ENCODE measurements around the gene HADHA.

The HADHA gene

DNA sequence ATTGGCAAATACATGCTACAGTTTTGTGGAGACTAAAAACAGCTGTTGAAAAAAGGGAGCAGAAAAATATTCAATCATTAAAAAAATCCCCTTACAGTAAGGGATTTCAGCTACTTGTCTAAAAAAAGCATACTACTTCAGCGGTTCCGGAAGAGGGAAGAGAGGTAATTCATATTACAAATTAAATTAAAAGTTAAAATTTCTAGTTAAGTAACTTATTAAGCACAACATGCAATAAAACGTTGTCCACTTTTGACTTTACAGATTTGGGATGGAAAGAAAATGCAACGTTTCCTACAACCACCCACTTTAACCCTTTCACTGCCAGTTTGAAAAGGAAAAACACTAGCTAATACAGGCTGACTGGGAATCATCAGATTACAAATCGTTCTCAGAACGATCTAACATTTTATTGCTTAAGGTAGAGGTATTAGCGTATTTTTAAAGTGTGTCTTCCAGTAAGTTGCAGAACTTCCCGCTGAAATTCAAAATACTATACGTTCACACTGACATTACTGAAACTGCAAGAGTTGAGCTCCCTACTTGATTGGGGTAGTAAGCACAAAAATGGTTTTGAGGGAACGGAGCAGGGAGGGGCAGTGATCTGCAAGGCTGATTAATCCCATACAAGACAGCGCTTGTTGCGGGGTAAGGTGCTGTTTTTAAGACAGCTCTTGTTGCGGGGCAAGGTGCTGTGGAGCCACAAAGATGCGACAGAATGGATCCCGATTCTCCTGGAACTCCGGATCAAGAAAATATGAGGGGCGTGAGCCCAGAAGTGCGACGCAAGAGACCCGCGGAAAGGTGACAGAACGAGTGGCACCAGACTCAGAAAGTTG is 743 bp downstream of the HADHA start:
- DNase-seq = no peak

DNA sequence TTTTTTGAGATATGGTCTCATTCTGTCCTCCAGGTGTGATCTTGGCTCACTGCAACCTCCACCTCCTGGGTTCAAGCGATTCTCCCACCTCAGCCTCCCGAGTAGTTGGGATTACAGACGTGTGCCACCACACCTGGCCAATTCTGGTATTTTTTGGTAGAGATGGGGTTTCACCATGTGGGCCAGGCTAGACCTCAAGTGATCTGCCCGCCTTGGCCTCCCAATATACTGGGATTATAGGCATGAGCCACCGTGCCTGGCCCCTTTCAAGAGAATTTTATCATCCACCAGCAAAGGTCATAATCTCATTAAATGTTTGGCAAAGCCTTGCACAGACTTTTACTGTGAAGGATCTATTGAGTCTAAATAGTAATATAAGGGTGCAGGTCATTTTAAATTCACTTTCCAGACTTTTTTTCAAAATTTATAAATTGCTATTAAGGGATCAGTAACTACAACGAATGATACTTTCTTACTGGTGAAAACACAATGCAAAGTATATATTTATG is 2.5 kb downstream of the HADHA start:
- no peak for DNase-seq

DNA sequence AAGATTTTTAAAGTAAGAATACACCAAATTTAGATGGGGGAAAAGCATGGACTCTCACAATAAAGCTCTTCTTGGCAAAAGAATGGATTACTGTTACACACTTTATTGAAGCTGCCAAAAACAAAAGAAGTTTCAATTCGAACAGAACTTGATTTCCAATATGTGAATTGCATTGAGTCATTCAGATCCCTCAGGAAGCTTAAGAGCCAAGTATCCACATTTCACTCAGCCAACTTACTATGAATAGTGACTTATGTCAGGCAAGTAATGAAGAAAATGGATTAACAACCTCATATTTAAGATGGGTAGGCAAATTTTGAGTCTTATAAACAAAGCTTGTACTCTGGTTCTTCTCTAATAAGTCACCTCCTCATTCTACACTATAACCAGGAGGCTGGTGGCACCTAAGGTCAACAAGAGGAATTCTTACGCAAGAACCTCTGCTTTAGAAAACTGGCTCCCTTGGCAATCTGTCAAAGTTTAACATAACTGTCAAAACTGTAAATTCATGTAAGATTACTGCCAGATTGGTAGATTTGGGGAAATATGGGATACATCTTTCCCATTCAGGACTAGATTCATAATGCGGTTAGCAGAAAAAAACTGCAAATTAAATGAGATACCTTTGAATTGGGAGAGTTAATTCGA is 6.0 kb downstream of the HADHA start:
- no peak for DNase-seq

DNA sequence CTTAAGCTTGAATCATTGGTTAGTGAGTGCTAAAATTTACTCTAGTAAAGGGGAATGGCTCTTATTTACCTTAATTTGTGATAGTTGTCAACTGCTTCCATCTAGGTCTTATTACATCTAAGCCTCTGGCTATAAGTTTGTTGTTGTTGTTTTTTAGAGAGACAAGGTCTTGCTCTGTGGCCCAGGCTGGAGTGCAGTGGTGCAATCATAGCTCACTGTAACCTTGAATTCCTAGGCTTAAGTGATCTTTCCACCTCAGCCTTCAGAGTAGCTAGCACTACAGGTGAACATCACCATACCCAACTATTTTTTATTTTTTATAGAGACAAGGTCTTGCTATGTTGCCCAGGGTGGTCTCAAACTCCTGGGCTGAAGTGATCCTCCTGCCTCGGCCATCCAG is 6.6 kb downstream of the HADHA start:
- DNase-seq = no peak

DNA sequence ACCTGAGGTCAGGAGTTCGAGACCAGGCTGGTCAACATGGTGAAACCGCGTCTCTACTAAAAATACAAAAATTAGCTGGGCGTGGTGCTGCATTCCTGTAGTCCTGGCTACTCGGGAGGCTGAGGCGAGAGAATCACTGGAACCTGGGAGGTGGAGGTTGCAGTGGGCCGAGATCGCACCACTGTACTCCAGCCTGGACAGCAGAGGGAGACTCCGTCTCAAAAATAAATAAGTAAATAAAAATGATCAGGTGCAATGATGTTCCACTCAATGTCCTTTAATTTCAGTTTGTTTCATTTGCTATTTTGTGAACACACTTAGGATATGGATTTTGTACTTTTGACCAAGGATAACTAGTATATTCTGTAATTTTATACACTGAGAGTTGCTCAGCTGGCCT is 9.3 kb downstream of the HADHA start:
- DNase-seq = no peak

DNA sequence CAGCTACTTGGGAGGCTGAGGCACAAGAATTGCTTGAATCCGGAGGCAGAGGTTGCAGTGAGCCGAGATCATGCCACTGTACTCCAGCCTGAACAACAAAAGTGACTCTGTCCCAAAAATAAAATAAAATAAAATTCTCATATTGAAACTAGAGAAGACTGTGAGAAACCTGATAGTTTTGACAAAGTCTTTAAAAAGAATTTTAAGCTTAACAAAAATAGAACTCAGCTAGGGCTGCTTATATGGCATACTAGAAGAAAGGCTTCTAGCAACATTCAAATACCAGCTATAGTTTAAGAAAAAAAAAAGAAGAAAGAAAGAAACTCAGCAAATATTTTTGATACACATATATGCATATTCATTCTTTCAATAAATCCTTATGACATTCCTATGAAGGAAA is 13.6 kb downstream of the HADHA start:
- DNase-seq = no peak

DNA sequence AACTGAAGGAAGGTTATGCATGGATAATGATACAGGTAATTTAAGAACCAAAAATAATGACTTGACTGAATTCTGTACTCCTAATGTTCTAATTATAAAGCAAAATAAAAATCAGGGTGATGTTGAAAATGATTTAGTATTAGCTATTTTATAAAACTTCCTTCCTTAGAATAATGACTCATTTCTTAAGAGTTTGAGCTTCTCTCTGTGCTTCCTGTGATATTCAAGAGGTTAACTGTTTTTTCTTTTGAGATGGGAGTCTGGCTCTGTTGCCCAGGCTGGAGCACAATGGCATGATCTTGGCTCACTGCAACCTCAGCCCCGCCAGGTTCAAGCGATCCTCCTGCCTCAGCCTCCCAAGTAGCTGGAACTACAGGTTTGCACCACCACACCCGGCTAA is 14.8 kb downstream of the HADHA start:
- DNase-seq = no peak

DNA sequence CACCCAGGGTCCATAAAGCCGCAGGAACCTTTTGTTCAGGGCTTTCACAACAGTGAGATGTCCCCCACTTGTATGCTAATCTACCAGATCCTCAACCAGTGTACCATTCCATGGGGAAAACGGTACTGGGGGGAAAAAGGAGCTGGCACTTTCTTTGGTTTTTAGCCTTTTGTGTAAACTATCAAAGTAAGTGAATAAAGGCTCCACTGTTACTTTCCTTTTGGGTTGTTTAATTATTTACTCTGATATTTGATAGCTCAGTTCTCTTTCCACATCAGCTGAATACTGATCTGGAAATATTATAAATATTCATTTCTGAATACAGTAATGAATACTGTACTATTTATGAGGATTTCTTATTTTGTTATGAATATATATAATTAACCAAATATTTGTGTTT is 20.3 kb downstream of the HADHA start:
- no peak for DNase-seq

DNA sequence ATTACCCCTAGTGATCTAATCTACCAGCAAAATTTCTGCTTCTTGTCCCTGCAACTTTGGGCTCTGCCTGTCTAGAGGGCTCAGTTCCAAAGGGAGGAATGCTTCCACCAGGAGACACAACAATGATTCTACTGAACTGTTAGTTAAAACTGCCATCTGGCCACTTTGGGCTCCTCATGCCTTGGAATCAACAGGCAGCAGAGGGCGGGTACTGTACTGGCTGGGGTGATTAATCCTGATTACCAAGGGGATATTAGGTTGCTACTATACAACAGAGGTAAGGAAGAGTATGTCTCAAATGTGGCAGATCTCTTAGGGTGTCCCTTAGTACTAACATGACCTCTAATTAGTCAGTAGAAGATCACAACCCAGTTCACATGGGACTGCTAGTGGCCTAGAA is 21.4 kb downstream of the HADHA start:
- DNase-seq = no peak

DNA sequence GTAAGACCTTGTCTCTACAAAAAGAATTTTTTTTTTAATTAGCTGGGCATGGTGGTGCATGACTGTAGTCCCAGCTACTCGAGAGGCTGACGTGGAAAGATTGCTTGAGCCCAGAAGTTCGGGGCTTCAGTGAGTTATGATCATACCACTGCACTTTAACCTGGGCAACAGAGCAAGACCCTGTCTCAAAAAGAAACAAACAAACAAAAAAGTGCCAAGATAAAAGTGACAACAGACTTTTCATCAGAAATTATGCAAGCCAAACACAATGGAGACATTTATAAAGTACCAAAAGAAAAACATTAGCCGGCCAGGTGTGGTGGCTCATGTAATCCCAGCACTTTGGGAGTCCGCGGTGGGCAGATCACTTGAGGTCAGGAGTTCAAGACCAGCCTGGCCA is 26.7 kb downstream of the HADHA start:
- no peak for DNase-seq

DNA sequence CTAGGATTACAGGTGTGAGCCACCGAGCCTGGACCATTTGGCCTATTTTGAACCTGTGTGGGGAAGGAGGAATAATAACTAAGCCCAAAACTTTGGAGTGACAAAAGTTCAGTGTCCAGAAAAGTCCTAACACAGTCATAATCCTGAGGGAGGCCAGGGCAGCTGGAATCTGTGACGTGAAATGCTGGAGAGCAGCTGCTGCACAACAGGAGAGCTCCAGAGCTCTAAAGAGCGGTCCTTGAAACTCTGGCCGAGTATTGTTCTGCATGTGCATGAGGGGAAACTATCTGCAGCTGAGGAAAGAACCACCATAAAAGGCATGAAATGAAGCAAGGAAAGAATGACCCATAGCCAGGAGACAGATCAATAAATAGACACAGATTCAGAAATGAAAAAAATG is 27.8 kb downstream of the HADHA start:
- DNase-seq = no peak

DNA sequence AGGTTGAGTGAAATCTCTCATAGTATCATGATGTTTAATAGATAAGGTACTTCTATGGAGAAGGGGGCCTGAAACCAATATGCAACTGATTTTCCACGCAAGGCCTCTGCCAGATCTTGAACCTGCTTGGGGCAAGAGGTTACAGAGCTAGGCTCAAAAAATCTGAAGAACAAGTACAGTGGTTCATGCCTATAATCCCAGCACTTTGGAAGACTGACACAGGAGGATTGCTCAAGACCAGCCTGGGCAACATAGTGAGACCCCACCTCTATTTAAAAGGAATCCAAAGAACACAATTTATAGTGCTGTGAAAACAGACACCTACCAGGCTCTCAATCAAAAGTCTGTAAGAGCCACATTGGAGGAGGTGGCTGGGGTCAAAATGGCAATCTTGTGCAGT is 28.6 kb downstream of the HADHA start:
- DNase-seq = no peak

DNA sequence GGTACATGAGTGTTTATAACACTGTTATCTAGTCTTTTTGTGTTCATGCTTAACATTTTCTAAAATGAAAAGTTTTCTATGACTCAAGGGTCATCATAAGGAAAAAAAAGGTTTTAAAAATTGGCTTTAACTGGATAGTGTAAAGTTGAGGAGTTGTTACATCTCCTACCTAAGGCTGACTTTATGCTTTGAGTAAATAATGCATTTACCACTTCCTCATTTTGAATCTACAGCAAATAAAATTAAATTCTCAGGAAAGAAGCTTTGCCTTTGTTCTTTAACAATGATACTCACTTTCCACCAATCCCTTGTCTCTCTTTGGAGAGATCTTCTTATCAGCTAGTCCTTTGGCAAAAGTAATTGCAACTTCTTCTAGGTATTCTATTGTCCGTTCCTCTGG is 29.7 kb downstream of the HADHA start:
- DNase-seq = no peak

DNA sequence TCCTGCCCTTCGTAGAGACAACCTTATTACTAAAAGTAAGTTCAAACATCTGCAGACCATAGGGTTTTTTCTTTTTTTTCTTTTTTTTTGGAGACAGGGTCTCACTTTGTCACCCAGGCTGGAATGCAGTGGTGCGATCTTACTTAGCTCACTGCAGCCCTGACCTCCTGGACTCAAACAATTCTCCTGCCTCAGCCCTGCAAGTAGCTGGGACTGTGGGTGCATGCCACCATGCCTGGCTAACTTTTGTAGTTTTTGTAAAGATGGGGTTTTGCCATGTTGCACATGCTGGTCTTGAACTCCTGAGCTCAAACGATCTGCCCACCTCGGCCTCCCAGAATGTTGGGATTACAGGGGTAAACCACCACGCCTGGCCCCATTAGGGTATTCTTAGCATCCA is 32.4 kb downstream of the HADHA start:
- DNase-seq = no peak

DNA sequence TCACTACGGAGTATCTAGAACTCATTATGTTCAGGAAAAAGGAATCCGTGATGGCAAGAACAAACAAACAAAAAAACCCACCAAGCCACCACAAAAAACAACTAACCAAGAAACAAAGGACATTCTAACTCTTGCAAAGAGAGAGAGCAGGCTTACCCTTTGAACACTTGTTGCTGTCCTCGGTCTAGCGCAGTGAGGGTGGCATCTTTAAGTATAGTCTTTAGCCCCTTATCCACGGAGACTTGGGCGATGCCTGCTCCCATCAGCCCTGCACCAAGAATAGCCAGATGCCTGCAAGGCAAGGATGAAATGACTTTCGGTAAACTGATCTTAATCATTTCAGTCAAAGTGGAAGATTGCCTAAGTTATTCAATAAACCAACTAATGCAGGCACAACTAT is 40.5 kb downstream of the HADHA start:
- DNase-seq = no peak

DNA sequence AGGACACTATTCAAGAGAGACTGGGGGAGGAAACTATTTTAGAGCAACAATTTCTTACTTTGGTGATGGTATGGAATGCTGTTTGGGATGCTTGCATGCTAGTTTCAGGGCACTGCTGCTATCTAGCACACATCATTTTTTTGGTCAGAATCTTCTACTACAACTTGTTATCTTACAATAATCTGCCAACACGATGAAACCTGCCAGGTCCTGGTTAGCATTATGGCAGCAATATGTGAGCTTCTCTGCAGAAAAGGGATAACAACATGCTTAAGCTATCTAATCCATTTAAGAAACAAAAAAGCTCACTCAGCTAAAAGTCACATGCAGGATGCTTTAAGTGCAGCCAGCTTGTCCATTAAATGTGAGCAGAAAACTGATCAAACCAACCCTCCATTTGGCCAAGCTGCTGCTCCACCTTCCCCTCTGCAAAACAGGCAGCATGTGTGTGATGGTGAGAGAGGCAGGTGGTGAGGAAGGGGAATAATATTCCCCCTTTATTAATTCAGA is 41.4 kb downstream of the HADHA start:
- DNase-seq = no peak

DNA sequence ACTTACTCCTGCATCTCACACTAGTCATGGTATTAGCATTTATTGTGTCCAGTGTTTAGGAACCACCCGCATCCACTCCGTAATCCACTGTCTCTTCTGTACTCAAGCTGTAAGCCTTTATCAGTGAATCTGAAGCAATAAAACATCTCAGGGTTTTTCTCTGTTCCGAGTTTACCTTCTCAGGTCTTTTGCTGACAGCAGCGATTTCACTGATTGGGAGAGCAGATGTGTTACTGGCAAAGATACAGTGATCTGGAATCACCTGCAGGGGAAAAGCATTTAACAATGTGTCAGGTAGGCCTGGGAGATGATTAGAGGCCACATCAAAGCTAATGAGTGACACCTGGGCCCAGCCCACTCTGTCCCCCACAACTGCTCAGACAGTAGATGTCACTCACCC is 46.9 kb downstream of the HADHA start:
- DNase-seq = no peak

DNA sequence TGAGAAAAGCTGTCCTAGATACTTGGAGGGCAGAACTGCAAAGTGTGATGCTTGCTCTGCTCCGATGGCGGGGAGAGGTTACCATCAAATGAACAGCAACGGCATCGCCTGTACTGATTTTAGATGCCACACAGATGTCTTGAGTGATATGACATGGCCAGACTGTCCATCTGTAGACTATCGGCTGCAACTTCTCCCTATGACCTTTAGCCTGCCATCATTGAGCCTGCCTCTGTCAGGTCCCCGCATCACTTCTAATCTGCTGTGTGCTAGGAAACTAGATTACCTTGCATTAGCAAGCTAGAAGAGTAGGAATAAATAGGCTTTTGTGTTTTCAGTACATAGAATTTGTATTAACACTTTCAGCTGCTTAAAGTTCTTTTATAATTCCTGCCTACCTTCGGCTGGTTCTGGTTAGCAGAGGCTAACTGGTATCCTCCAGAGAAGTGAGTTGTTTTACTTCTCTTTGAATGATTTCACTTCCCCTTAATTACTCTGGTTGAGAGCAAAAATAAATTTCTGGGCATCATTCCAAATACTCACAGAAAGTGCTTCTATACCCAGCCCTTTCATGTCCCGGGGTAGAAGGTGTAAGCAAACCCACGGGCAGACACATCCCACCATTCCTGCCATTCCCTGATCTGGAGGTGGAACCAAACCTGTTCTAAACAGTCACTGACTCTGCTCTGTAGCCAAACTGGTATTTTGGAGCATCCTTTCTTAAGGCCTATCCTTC is 47.6 kb downstream of the HADHA start:
- DNase-seq = no peak

DNA sequence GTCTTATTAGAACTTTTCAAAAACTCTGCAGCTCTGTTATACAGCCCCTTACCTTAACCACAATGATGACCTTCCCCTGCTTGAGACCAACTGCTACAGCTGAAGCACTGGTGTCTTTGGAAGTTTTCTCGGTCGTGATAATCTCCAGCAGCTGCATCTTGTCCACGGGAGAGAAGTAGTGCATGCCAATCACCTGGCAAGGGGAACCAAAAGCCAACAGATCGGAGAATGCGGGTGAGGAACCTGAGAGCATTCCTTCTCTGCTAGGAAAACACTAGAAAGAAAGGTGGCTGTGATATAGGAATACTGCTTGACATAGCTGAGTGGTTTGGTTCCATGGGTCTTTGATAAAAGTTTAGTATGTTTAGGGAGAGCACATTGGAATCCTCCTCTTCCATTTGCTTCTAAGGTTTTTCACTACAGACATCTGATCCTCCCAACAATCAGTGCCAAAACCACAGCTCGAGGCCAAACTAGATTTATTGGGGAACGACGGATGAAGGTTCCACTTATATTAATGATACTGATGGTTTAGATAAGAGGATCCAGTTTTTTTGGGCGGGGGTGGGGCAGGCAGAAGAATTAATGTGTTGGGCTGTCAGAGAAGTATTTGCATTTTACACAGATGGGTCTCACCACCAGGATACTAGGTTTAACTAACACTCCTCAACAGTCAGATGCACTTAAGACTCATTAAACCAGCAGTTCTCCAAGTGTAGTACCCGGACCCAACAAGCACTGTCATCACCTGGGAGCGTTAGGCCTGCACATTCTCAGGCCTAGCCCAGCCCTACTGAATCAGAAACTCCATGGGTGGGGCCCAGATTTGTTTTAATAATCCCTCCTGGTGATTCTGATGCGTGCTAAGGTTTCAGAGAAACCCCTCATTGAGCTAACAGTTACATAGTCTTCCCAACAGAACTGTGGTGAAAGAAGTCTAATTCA is 49.1 kb downstream of the HADHA start:
- no peak for DNase-seq

DNA sequence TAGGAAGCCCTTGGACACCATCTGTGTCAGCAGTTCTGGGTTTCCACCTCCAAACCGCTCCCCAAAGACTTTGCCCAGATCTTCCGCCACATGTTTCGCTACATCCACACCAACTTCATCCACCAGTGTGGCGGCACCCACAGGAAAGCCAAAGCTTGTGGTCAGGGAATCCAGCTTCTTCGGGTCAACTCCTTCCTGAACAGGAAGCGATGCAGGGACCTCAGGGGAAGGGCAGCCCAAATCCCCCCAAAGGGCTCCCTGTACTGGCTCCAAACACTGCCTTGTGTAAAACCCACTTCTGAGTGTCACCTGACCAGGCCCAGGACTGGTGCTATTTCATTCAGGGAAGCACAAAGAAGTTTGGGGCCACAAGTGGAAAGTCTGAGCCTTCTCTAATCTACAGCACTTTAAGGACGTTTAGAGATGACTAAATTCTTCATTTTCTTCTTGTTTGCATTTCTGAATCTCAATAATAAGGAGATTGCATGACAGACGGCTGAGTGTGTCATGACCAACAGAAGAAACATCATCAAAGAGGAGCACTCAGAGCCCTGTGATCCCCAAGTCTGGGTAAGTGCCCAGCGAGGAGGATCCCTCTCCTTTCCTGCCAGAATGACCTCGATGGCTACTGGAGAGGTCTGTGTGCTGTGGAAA is 50.7 kb downstream of the HADHA start:
- no peak for DNase-seq

DNA sequence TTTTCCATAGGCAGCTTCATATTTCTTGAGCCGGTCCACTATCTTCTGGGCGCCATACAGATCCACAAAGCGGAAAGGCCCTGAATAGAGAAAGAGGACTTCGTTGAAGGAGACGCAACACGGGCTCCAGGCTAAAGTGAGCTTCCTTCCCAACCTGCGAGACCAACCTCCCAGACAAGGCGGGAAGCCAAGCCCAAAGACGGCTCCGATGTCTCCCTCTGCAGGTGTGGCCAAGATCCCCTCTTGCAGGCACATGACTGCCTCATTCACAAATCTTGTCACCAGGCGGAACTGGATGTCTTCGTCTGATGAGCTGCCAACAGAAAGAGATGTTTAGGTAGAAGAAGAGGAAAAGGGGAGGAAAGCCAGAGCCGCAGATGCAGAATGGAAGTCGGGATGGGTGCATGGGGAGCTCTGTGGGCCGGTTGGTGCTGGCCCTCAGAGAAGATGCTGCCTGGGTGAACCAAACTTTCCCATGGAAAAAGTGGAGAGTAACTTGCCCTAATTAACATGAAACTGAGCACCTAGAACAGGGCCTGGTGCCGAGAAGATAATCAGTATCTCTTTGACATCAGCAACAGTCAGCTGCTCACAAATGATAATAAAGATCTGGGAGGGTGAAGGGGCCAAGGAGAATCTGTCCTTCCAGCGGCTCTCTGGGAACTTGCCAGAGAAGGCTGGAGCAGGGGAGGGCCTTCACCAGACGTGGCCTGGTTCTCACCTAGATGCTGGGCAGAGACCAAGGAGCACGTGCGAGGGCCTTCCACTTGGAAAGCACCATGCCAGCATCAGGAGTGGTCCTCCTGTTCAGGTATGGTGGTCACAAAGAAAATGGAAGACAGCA is 52.9 kb downstream of the HADHA start:
- DNase-seq = no peak
